MCF 10A (cell line): ENCODE measurements around the gene TMEM91. TPM values are rescaled to one million over a fixed set of nuclear protein-coding genes. Genes with fewer than 3 reads are reported as not detected.
A peak's percentile ranks its signal among the peaks of the same experiment; 100 is the strongest.

Experiments
- BruUV-seq: library from RNA; stranded (reverse); fragments of 400-500 nt; replicated peaks from 2 replicates; lab custom pipeline; 2021; lab: Mats Ljungman, UMichigan
- CTCF ChIA-PET: fragments of 300-600 bp; sonication (Branson Sonifier 250); formaldehyde crosslinking; extraction: SDS; loops from one replicate; lab custom pipeline; 2021; ENCODE audit warnings: antibody characterized with exemption, inconsistent platforms; lab: Yijun Ruan, JAX
- POLR2A ChIA-PET: fragments of 300-600, 350-650 bp; sonication (Branson Sonifier 250); formaldehyde crosslinking; extraction: SDS; loops from one replicate; lab custom pipeline; 2020; ENCODE audit warnings: antibody characterized with exemption, inconsistent platforms; lab: Yijun Ruan, JAX
- DNase-seq: peaks from one replicate; pipeline ENCODE4 v3.0.0-alpha.2; 2018; ENCODE audit not compliant: unreplicated experiment
- H3K27ac Mint-ChIP-seq: one replicate; pipeline ENCODE4 v1.8.0; 2022; ENCODE audit warnings: mild to moderate bottlenecking, low read depth, mixed read lengths; ENCODE audit not compliant: unreplicated experiment
- H3K27me3 Mint-ChIP-seq: one replicate; pipeline ENCODE4 v1.8.0; 2022; ENCODE audit warnings: mixed read lengths; ENCODE audit not compliant: insufficient read depth, unreplicated experiment
- H3K36me3 Mint-ChIP-seq: one replicate; pipeline ENCODE4 v1.8.0; 2022; ENCODE audit warnings: mild to moderate bottlenecking, moderate library complexity, mixed read lengths; ENCODE audit not compliant: insufficient read depth, unreplicated experiment
- H3K4me1 Mint-ChIP-seq: one replicate; pipeline ENCODE4 v1.8.0; 2022; ENCODE audit warnings: mixed read lengths; ENCODE audit not compliant: insufficient read depth, unreplicated experiment
- H3K4me3 Mint-ChIP-seq: one replicate; pipeline ENCODE4 v1.8.0; 2022; ENCODE audit warnings: mild to moderate bottlenecking, moderate library complexity, mixed read lengths; ENCODE audit not compliant: unreplicated experiment
- H3K9me3 Mint-ChIP-seq: one replicate; pipeline ENCODE4 v1.8.0; 2022; ENCODE audit warnings: mixed read lengths; ENCODE audit not compliant: unreplicated experiment
- CTCF ChIP-seq: fragments of 200-600 bp; IDR thresholded peaks from one replicate; pipeline ENCODE4 v1.8.0; 2022; ENCODE audit warnings: antibody characterized with exemption, mild to moderate bottlenecking; ENCODE audit not compliant: unreplicated experiment
- intact Hi-C: fragments of 100-400 bp; cut with micrococcal nuclease; formaldehyde crosslinking; loops from 2 replicates; pipeline ENCODE4 v1.14.1; 2022
- total RNA-seq: library from RNA; stranded (reverse); gene quantifications from 2 replicates; pipeline ENCODE4 v1.2.3, GENCODE V29; 2022

The TMEM91 gene
- total RNA-seq, 1 experiment from 2014 or later: 6.1 TPM

GRCh38 chr19:41328157-41328841 is 48.0 kb upstream of the TMEM91 start:
- DNase-seq: no peak
- Mint-ChIP-seq H3K4me3 (peak overlapping the region; percentile 71), H3K9me3 (no peaks in the 10 kb centered on the region), H3K27me3 (no peaks in the 10 kb centered on the region), H3K4me1 (peaks cover 48% of the 10 kb centered on the region), H3K27ac (no peak overlapping the region), H3K36me3 (peaks cover 25% of the 10 kb centered on the region)
- POLR2A ChIA-PET: interaction anchor here (0.6 to 2.7 kb wide), 13 partner anchors 11 to 1482 kb away, joined by 3 to 20 read pairs (median 4); partner anchors contain the start of genes B9D2, CCDC97, DMAC2 and TGFB1
- TF ChIP-seq CTCF: no peak
- no TSS peak for BruUV-seq
- CTCF ChIA-PET: interaction anchor here (1.4 kb wide), 1 partner anchor 17 kb away, joined by 4 read pairs; no protein-coding TSS in a partner anchor
- intact Hi-C loops: loop anchor here (10.0 kb wide), 1 partner anchor 247 kb away; the partner anchor contains the start of gene CEACAM21

- Mint-ChIP-seq H3K36me3 (peaks cover 24% of the 10 kb centered on the region), H3K4me1 (peaks cover 46% of the 10 kb centered on the region), H3K27me3 (no peaks in the 10 kb centered on the region), H3K27ac (no peak overlapping the region), H3K9me3 (no peaks in the 10 kb centered on the region), H3K4me3 (no peak overlapping the region)
- no TSS peak for BruUV-seq
- no peak for DNase-seq
- POLR2A ChIA-PET: interaction anchor here (0.6 to 2.7 kb wide), 7 partner anchors 18 to 1482 kb away, joined by 3 to 20 read pairs (median 4); partner anchors contain the start of genes CCDC97, DMAC2 and TGFB1
- TF ChIP-seq CTCF: no peak
- CTCF ChIA-PET: interaction anchor here (0.7 kb wide), 1 partner anchor 21 kb away, joined by 6 read pairs; no protein-coding TSS in a partner anchor
- intact Hi-C loops: loop anchor here (10.0 kb wide), 1 partner anchor 246 kb away; the partner anchor contains the start of gene CEACAM21
These were observed 47.5 kb upstream of the TMEM91 start for GRCh38 chr19:41328842-41329225.

GRCh38 chr19:41330481-41330880 is 45.9 kb upstream of the TMEM91 start:
- DNase-seq: no peak
- intact Hi-C loops: no loop called here
- Mint-ChIP-seq H3K4me3 (no peak overlapping the region), H3K27ac (no peak overlapping the region), H3K4me1 (peaks cover 36% of the 10 kb centered on the region), H3K36me3 (peaks cover 18% of the 10 kb centered on the region), H3K9me3 (no peaks in the 10 kb centered on the region), H3K27me3 (no peaks in the 10 kb centered on the region)
- no peak for TF ChIP-seq CTCF
- BruUV-seq: no TSS peak
- ChIA-PET POLR2A (no interaction called here), CTCF (no interaction called here)

GRCh38 chr19:41330946-41331678 is 45.2 kb upstream of the TMEM91 start:
- no peak for TF ChIP-seq CTCF
- H3K27me3 Mint-ChIP-seq: no peaks in the 10 kb centered on the region
- H3K36me3 Mint-ChIP-seq: peaks cover 22% of the 10 kb centered on the region
- no peaks in the 10 kb centered on the region for H3K9me3 Mint-ChIP-seq
- BruUV-seq: no TSS peak
- POLR2A ChIA-PET: no interaction called here
- no peak overlapping the region for H3K27ac Mint-ChIP-seq
- CTCF ChIA-PET: interaction anchor here (0.7 kb wide), 1 partner anchor 288 kb away, joined by 3 read pairs; no protein-coding TSS in a partner anchor
- intact Hi-C loops: no loop called here
- H3K4me3 Mint-ChIP-seq: no peak overlapping the region
- peaks cover 31% of the 10 kb centered on the region for H3K4me1 Mint-ChIP-seq
- no peak for DNase-seq
